Right forelimb (tissue), 1 donor: Measurements from ENCODE around the gene RPRD1B.

Source experiments
- DNase-seq: peaks from one replicate; pipeline ENCODE4 v3.0.0-alpha.2; 2018

The RPRD1B gene

DNA sequence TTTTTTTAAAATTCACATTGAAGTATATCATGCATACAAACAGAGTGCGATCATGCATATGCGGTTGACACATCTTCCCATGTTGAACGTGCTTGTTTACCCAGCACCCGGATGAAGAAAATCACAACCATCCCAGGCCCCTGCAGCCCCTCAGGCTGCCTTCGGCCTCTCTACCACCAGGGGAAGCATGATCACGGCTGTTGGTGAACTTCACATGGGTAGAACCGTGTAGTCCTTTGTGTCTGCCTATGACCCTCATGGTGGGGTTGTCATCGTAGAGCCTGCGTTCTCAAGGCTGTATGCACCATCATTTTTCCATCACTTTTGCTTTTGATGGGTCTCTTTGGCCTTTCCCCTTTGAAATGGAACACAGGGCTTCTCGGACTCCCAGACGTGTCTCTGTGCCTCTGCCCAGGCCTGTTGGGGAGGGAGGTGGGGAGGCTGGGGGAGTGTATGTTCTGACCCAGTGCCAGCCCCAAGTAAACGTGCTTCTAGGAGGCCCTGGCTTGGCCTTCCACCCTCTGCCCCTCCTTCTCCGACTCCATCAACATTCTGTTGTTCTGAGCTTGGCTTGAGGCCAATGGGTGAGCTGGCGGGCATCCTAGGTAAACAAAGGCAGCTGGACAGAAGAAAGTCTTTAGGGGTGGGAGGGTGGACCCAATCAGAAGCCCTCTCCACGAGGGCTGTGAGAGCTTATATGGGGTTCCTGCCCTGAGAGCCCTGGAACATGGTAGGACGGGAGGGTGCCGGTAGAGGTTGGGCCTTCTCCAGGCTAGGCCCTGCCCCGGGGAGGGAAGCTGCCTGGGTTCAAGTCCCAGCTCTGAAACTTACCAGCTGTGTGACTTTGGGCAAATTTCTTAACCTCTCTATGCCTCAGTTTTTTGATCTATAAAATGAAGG, 91.9 kb downstream of the RPRD1B start:
- no peak for DNase-seq

DNA sequence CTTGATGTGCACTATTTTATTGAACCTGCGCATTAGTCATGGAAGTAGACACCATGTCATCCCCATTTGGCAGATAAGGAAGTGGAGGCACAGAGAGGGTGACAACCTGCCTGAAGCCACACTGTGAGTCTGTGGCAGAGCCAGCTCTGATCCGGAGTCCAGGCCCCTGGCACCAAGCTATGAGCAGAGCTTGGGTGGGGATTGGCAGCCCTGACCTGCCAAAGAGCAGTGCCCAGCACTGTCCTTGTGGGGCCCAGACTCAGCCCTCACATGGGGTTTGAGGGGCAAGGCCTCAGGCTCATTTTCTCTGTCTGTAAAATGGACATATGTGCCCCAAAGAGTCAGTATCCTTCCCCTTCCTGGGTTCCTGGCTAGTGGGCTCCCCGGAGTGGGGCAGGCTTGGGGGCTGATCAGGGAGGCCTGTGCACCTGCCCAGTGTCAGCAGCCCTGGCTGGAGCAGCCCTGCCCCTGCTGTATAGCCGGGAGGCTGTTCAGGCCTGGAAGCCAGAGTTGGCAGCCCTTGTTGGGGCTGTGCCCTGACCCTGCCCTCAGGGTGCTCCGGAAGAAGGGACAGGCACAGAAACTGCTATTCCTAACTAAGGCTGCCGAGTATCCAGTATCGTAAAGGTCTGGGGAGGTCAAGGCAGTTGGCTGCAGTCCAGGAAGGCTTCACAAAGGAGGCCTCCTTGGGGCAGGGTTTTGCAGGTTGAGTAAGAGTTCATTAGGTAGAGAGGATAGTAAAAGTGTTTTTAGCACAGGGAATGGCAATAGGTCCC, 92.8 kb downstream of the RPRD1B start:
- DNase-seq = no peak

DNA sequence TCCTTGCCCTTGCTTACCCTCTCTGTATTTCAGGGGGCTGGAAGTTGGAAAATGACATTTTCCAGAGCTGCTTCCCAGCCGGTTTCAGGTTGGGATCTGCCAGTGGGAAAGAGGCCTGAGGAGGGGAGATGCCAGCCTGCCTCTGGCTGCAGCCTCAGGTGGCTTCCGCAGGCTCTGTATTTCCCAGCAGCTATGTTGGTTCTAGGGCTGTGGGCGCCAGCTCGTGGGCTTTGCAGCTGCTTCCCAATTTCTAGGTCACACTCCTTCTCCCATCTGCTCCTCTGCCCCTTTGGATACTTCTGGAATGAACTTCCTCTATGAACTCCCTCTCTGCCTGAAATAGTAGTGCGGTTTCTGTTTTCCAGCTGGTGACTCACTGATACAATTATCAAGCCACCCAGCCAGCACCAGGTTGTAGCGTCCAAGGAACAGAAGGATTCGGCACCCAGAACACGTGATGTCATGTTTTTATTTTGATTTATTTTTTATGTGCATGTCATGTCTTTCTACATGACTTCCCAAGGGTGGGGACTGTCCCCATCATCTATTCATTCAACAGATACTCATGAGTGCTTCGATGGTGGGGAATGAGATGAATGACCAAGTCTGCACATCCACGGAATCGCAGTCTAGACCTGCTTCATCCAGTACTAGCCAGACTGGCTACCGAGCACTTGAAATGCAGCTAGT, 93.5 kb downstream of the RPRD1B start:
- no peak for DNase-seq

DNA sequence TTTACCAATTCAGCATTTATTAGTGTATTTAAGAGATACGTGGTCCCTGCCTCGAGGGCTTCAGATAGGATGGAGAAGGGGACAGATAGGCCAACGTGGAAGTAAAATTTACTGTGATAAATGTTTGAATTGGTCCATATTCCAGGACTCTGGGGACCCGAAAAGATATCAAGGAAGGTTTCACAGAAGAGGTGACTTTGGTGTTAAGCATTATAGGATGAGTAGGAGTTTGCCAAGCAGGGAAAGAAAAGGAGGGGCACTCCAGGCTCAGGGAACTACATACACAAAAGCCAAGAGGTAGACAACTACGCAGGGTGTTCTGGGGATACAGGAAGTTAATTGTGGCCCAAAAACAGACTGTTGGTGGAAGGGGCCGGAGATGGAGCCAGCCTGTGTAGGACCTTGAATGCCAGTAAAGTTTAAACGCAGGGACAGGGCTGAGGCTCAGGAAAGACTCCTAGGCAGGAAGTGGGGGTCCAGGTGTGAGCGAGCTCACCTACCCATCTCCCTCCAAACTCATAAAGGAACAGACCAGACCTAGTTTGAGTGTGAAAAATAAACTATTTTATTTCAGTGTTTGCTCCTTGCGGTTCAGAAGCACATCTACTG, 94.5 kb downstream of the RPRD1B start:
- peak; percentile 11 for DNase-seq

DNA sequence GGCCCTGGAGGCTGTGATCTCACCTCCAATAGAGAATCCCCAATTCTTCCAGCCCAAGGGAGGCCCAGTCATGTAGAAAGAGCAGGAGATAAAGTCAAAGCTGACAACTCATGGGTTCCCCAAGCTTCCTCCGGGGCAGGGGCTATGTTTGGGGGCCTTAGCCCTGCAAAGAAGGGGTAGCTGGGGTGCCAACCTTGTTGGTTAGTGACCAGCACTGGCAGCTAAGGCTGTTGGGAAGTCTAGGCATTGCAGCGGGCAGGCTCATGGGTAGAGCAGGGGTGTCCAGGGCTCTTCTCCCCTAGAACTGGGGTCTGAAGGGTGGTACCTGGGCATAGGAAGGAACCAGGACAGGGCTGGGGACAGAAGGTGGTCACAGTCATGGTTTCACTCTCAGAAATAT, 95.1 kb downstream of the RPRD1B start:
- peak; percentile 13 for DNase-seq

DNA sequence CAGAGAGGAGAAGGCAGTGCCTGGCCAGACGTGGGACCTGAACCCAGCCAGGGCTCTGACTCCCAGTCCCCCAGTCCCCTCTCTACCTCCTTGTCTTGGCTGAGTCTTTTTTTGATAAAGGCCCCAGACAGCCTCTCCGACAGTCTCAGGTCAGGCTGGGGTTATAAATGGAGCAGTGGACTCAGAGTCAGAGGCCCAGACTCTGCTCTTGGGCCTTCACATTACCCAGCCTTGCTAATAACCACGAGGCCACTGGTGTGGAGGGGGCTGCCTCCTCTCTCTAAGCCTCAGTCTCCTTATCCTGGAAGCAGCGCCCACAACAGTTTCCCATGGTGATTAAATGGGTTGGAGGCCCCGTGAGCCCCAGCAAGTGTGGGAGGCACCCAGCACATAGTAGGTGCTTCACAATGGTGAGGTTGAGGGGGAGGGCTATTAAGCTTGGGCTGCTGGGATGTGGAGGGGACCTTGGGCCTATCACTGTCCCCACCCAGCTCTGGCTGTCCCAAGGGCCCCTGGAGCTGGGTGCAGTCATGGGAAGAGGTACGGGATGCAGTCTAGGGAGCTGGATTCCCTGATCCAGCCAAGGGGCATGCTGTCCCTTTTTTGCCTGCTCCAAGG, 95.8 kb downstream of the RPRD1B start:
- peak; percentile 38 for DNase-seq

DNA sequence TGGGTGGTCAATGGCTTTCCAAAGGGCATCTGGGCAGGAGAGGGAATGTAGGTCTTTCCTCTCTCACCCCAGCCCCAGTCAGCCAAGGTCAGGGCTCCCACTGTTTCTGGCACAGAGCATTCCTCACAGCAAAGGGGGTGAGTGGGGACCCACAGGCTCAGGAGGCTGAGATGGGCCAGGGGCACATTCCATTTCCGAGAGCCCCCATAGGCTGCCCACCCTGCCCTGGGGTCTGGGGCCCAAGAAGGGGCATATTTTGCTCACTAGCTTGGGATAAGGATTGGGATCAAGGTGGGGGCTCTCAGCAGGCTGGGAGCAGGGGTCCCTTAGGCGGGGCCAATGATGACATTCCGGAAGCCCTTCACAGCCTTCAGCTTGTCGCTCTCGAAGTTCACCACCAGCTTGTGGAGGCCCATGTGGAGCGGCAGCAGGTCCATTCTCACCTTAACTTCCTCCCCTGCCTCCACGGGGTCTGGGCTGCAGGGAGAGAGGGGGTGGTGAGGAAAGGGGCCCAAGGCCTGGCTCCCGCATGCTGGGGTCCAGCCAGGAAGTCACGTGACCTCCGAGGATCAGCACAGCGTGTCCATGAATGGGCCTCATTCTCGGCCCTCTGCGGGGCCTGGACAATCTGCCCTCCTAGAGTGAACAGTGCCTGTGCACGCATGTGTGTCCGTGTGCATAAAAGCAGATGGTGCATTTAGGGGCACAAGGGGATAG, 96.5 kb downstream of the RPRD1B start:
- DNase-seq = no peak

DNA sequence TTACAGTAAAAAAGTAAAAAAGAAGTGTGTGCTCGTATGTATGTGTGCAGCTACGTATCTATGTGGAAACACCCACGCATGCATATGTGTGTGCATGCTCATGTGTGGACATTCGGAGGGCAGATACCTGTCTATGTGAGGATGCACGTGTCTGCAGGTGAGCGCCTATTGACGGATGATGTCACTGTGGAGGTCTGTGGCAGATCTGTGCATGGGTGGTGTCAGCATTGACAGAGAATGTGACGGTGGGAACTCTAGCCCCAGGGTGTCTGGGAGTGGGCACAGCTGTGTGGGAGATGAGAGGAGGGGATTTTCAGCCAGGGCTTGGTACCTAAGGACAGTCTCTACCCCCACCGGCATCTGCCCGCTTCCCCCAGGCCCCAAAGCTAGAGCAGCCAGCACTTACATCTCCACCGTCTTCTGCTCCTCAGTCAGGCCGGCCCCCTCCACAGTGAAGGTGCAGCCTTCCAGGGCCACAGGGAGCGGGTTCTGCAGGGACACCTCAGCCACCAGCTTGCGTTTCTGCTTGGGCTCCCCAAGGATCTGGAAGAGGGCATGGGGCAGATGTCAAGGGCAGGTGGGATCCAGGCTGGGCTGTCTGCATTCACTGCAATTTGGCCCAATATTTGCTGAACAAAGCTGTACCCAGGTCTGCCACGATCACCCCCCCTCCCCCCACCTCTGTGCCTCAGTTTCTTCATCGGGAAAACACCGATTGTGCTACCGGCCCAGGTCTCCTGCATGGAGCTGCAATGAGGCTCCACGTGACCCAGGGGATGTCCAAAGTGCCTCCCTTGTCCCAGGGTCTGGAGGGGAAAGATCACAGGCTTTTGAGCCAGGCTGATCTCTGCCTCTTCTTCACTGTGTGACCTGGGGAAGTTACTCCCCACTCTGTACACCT, 97.4 kb downstream of the RPRD1B start:
- DNase-seq = no peak

DNA sequence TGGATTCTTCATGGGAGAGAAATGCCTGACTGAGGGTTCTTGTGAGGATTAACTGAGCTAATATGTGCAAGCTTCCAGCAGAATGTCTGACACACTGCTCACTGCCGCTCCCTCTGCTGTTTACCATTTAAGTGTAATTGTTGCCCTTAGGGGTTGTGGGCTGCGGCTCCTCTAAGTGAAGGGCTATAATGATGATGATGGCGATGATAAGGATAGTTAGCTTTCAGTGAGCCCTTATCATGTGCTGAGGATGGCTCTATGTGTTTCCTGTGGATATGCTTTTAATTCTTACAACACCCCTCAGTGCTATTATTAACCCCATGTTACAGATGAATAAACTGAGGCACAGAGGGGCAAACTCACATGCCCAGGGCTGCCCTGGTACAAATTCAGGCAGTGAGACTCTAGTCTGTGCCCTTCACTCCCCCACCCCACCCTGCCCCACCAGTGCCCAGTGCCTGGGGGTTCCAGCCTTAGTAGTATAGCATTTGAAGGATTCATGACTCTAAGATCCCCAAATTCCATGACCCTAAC, 98.1 kb downstream of the RPRD1B start:
- DNase-seq = no peak

DNA sequence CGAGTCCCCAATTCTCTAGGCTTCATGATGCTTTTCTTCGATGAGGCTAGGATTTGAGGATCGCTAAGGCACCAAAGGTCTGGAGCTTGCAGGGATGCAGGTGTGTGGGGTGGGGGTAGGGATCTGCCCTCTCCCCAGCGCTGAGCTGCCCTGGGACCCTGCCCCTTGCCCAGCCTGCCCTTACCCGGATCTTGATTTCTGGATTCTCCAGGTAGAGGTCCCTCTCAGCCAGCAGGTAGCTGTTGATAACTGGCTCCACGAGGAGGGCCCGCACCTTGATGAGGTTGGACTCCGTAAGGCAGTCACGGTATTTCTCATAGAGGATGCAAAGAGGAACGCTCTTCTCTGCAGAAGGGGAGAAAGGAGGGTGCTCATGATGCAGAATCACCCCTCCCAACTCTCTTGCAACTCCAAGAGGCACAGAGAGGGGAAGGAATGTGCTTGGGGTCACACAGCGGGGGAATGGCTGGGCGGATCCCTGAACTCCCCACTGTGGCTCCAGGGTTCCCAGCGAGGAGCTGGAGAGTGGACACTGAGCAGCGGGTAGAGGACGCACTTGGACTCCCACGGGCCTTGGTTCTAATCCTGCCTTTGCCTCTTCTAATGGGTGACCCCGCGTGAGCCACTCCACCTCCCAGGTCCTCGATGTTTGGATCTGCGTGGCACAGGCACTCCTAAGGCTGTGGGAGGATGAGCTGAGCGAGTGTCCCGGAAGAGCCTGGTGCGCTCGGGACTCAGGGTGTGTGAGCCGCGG, 98.8 kb downstream of the RPRD1B start:
- DNase-seq = no peak

DNA sequence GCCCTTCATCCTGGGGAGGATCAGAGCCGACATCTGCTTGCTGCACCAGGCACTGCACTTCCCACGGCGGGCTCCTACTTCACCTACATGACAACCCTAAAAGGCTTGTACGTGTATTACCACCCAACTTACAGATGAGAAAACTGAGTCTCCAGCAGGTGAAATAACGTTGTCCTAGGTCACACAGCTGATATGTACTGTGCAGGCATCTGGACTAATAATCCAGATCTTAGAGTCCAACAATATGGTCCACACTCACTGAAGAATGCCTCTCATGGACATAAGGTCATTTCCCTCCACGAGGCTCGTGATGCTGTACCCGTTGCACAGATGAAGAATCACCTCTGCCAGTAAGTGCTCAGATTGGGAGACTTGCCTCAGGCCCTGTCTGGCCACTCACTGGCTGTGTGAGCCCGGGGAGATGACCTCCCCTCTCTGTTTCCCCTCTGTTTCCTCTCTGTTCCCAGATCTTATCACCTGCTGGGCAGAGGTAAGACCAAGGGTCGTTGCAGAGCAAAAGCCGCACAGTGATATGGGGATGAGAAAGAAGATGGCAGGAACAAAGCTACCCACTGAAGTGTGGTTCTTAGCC, 99.5 kb downstream of the RPRD1B start:
- DNase-seq = no peak

DNA sequence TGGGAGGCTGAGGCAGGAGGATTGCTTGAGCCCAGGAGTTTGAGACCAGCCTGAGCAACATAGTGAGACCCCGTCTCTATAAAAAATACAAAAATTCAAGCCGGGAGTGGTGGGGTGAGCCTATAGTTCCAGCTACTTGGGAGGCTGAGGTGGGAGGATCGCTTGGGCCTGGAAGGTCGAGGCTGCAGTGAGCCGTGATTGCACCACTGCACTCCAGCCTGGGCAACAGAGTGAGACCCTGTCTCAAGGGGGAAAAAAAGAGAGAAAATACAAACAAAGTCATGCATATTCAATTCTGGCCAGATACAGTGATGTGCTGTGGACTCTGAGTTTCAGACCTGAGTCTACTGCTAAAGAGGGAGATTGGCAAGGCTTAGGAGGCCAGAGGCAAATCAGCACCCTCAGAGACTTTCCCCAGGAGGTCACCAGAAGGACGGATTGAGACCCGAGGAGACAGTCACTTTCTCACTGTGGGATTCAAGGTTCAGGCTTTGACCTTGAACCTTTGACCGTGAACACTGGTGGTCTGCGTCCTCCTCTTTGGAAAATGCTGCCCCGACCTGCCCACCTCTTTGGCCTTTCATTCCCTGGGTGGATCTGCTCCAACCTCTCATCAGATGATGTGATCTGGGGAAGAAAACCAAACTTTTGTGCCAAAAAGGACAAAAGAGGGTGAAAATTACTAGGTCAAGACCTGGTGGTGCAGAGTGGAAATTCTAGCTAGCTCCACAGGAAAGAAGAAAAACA, 100.3 kb downstream of the RPRD1B start:
- no peak for DNase-seq

DNA sequence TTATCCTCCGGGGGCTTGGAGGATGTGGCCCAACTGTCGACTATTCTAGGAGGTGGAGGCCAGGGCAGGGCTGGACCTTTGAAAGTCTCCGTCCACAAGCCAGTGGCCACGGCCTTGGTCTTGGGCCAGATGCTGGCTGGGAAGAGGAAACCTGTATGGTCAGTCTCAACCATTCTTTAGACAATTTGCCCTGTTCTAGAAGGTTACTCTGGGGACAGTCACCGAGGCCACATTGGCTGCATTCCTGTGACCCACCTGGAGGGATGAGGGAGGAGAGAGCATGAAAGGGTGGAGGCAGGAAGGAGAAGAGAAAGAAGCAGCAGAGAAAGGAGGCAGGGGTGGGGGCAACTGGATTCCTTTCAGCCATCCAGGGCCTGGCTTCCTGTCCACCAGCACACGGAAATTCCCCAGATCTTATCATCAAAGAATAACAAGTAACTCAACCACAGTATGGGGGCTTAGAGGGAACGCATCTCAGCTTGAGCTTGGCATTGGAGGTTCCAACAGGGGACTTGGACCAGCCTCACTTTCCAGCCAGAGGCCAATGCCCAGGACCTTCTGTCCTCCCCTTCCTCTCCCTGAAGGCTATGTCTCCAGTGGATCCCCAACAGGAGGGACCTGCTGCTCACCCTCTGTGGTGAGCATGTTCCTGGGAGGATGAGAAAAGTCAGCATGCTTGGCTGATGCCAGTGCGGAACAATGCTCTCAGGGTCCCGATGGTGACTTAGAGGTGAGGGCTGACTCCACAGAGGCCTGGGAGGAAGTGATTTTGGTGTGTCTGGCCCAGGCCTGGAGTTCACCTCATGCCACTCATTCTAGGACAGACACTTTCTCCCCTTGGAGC, 101.1 kb downstream of the RPRD1B start:
- DNase-seq = no peak

DNA sequence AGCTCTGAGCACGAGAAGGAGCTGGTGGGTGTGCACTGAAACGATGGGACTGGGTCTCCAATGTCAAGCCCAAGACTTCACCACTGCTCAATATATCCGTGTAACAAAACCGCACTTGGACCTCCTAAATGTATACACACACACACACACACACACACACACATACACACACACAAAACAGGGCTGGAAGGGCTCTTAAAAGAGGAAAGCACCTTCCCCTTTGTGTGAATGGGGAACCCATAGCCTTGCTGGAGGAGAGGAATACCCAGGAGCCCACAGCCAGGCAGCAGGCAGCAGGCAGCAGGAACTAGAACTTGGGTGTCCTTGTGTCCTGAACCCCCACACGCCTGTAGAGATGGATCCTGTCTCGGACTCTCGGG, 101.7 kb downstream of the RPRD1B start:
- no peak for DNase-seq

DNA sequence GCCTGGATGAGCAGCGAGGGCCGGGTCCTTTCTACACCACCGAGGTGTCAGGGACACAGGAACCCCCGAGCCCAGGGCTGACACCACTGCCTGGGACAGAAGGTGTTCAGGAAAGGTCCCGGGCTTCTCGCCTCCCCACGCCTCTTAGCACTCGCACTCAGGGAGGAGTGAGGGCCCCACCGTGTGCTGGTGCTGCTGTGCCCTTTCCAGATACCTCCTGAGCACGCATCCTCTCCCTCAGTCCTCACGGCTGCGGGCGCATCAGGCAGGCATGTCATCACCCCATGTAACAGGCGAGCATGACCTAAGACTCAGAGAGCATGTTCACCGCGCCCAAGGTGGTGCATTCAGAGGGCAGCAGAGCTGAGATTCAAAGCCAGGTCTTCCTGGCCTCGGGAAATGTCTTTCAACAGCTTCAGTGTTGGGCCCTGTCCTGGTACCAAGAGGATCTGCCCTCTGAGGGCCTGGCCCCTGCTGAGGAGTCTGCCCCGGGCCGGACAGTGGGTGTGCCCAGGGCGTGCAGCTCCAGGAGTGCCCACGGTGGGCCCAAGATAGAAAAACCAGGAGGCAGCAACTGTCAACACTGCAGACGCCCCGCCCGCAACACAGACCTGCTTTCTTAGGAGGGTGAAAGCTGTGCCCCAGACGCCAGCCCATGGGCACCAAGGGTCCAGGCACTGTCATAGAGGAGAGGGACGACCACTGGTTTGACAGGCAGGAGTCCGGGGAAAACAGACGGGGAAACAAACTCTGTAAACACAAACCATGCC, 102.3 kb downstream of the RPRD1B start:
- no peak for DNase-seq

DNA sequence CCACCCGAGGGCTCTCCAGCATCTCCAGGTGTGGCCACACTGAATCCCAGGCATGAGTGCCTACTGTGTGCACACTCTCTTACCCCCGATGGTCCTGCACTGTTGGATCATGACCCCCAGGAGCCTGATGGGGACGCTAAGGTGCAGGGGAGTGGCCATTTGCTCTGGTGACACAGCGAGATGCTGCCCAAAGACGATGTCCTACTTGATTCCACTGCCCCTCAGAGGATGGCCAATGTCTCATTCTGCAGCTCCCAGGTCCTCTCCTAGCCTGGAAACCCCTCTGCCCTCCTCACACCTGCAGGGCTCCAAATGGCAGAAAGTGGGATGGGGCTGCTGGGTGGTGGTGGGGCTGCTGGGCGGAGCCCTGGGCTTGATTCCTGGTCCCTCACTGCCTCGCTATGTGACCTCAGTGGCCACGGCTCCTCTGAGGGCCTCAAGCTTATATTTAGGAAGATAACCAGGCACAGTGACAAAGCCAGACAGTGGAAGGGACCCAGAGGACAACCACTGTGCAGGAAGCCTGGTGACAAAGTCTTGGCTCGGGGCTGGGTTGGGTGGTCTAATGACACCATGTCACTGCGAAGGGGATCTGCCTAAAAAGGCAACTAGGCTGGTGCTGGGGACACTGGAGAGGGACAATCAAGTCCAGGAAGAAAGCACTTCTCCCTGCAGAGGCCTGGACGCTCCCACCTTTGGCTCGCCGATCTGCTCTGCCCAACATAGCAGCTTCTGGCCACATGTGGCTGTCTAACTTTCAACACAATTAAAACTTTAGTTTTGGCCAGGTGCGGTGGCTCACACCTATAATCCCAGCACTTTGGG, 103.1 kb downstream of the RPRD1B start:
- DNase-seq = no peak
